GM19023 (cell line): ENCODE results near the gene MEF2B.
"Not testable (repeated sequence)": the region's sequence is repeated elsewhere in the genome, so short reads cannot be mapped to it uniquely, and the experiment has no call there.

ENCODE experiments used
- ATAC-seq: cut with Tn5 transposase; IDR thresholded peaks from one replicate; pipeline ENCODE4 v1.9.1; 2021; ENCODE audit warnings: mild to moderate bottlenecking, moderate library complexity; ENCODE audit not compliant: unreplicated experiment

Gene MEF2B

GRCh38 chr19:19193926-19194325 is 23.9 kb upstream of the MEF2B start:
- ATAC-seq, result no peak

GRCh38 chr19:19192910-19193423 is 22.9 kb upstream of the MEF2B start:
- ATAC-seq, result no peak

GRCh38 chr19:19192078-19192882 is 22.2 kb upstream of the MEF2B start, which contains the start of the genes BORCS8 and RFXANK:
Gene BORCS8, minus strand, starts transcription at chr19:19192152. Its CDS starts 35 bp downstream, at chr19:19192117.
Gene RFXANK, plus strand, starts transcription at chr19:19192258. Its CDS starts 1,689 bp downstream, at chr19:19193947.
- ATAC-seq, result peak; percentile 83

GRCh38 chr19:19191768-19192077 is 21.7 kb upstream of the MEF2B start:
- no peak for ATAC-seq

GRCh38 chr19:19186742-19187141 is 16.7 kb upstream of the MEF2B start:
- no peak for ATAC-seq

- no peak for ATAC-seq
Measured at GRCh38 chr19:19185853-19186740, 16.0 kb upstream of the MEF2B start.

GRCh38 chr19:19181488-19181998 is 11.5 kb upstream of the MEF2B start:
- ATAC-seq, result no peak

- no peak for ATAC-seq
Measured at GRCh38 chr19:19179548-19180441, 9.7 kb upstream of the MEF2B start.

- no peak for ATAC-seq
Measured at GRCh38 chr19:19176950-19177349, 6.9 kb upstream of the MEF2B start.

GRCh38 chr19:19173243-19173642 is 3.2 kb upstream of the MEF2B start:
- not testable (repeated sequence) for ATAC-seq

GRCh38 chr19:19171821-19172532 is 1.9 kb upstream of the MEF2B start:
- no peak for ATAC-seq

GRCh38 chr19:19170873-19171672 is 1.0 kb upstream of the MEF2B start:
- no peak for ATAC-seq

- peak; percentile 5 for ATAC-seq
Measured at GRCh38 chr19:19169236-19170052, 619 bp downstream of the MEF2B start.

- no peak for ATAC-seq
Measured at GRCh38 chr19:19167612-19168011, 2.5 kb downstream of the MEF2B start.

- ATAC-seq, result no peak
Measured at GRCh38 chr19:19165396-19165795, 4.7 kb downstream of the MEF2B start.

- no peak for ATAC-seq
Measured at GRCh38 chr19:19162495-19162894, 7.6 kb downstream of the MEF2B start.

- no peak for ATAC-seq
Measured at GRCh38 chr19:19160461-19161035, 9.5 kb downstream of the MEF2B start.

- no peak for ATAC-seq
Measured at GRCh38 chr19:19159534-19159933, 10.5 kb downstream of the MEF2B start.
